Neural progenitor cell (in vitro differentiated cells): ENCODE data around the gene OVOL2. TPM values are rescaled to one million over a fixed set of nuclear protein-coding genes. Genes with fewer than 3 reads are reported as not detected.

Experiments
- DNase-seq: peaks from one replicate; pipeline ENCODE4 v3.0.0-alpha.2; 2016; ENCODE audit warnings: low spot score
- H2AFZ ChIP-seq: fragments of 200-600 bp; sonication (generic); replicated peaks from 2 replicates; pipeline ENCODE4 v1.6.1; 2016; ENCODE audit warnings: antibody characterized with exemption
- H3F3A ChIP-seq: fragments of 200-600 bp; sonication (generic); 2 replicates; pipeline ENCODE4 v1.6.1; 2016; ENCODE audit warnings: antibody characterized with exemption, low read depth
- H3K27ac ChIP-seq: fragments of 200-600 bp; sonication (generic); 2 replicates; pipeline ENCODE4 v1.5.1; 2016; ENCODE audit warnings: mild to moderate bottlenecking
- H3K27me3 ChIP-seq: fragments of 200-600 bp; sonication (generic); 2 replicates; pipeline ENCODE4 v1.6.1; 2016; ENCODE audit warnings: mild to moderate bottlenecking, moderate library complexity
- H3K36me3 ChIP-seq: fragments of 200-600 bp; sonication (generic); 2 replicates; pipeline ENCODE4 v1.5.1; 2016
- H3K4me1 ChIP-seq: fragments of 200-600 bp; sonication (generic); 2 replicates; pipeline ENCODE4 v1.6.1; 2016; ENCODE audit warnings: mixed run types
- H3K4me2 ChIP-seq: fragments of 200-600 bp; sonication (generic); 2 replicates; pipeline ENCODE4 v1.6.1; 2016
- H3K4me3 ChIP-seq: fragments of 200-600 bp; sonication (generic); 2 replicates; pipeline ENCODE4 v1.5.1; 2016
- H3K79me2 ChIP-seq: fragments of 200-600 bp; sonication (generic); 2 replicates; pipeline ENCODE4 v1.6.1; 2016; ENCODE audit warnings: low read depth
- H3K9ac ChIP-seq: fragments of 200-600 bp; sonication (generic); 2 replicates; pipeline ENCODE4 v1.6.1; 2016
- H3K9me3 ChIP-seq: fragments of 200-600 bp; sonication (generic); 2 replicates; pipeline ENCODE4 v1.5.1; 2016; ENCODE audit warnings: low read depth
- H4K20me1 ChIP-seq: fragments of 200-600 bp; sonication (generic); 2 replicates; pipeline ENCODE4 v1.6.1; 2016; ENCODE audit warnings: low read depth
- H3K27ac Mint-ChIP-seq: 3 replicates; pipeline ENCODE4 v1.8.0; 2021; ENCODE audit warnings: mixed read lengths
- H3K27me3 Mint-ChIP-seq: 2 replicates; pipeline ENCODE4 v1.8.0; 2022; ENCODE audit warnings: low read depth, mild to moderate bottlenecking, inconsistent platforms, moderate library complexity, mixed read lengths; ENCODE audit not compliant: insufficient read depth
- H3K36me3 Mint-ChIP-seq: 3 replicates; pipeline ENCODE4 v1.8.0; 2021; ENCODE audit warnings: mixed read lengths
- H3K4me1 Mint-ChIP-seq: 3 replicates; pipeline ENCODE4 v1.8.0; 2021; ENCODE audit warnings: mixed read lengths
- H3K4me3 Mint-ChIP-seq: 3 replicates; pipeline ENCODE4 v1.8.0; 2021; ENCODE audit warnings: mild to moderate bottlenecking, moderate library complexity, mixed read lengths
- H3K9me3 Mint-ChIP-seq: 3 replicates; pipeline ENCODE4 v1.8.0; 2020; ENCODE audit warnings: mixed read lengths
- CTCF ChIP-seq: fragments of 200-600 bp; sonication (generic); IDR thresholded peaks from 2 replicates; pipeline ENCODE4 v1.5.1; 2017; ENCODE audit warnings: antibody characterized with exemption, mild to moderate bottlenecking
- EZH2 ChIP-seq: fragments of 200-600 bp; sonication (generic); IDR thresholded peaks from 2 replicates; pipeline ENCODE4 v1.6.1; 2017; ENCODE audit warnings: antibody characterized with exemption, mild to moderate bottlenecking, moderate library complexity
- EZH2phosphoT487 ChIP-seq: fragments of 200-600 bp; sonication (generic); IDR thresholded peaks from 2 replicates; pipeline ENCODE4 v1.6.1; 2017; ENCODE audit warnings: antibody characterized with exemption
- total RNA-seq: library from RNA; depleted of rRNA; stranded (reverse); fragments of >200 nt; gene quantifications from 2 replicates; pipeline ENCODE4 v1.2.3, GENCODE V29; 2015; ENCODE audit warnings: low replicate concordance

Gene OVOL2
- total RNA-seq, 1 donor from 2014 or later = 0.62 TPM

- Histone ChIP-seq H2AFZ (no peak overlapping the region), H3K4me3 (no peak overlapping the region)
These were observed 9.0 kb upstream of the OVOL2 start for GRCh38 chr20:18066421-18067333.

GRCh38 chr20:18063676-18064075 lies 6.0 kb upstream of the OVOL2 start:
- H3K4me1 ChIP-seq = peaks cover 6% of the 10 kb centered on the region
- no peaks in the 10 kb centered on the region for H3K36me3 ChIP-seq
- peaks cover 31% of the 10 kb centered on the region for H3K27me3 Mint-ChIP-seq
- no peaks in the 10 kb centered on the region for H3K79me2 ChIP-seq
- DNase-seq = no peak
- peaks cover 3% of the 10 kb centered on the region for H3K4me1 Mint-ChIP-seq
- H4K20me1 ChIP-seq = peaks cover 1% of the 10 kb centered on the region
- peaks cover 38% of the 10 kb centered on the region for H3K27me3 ChIP-seq
- no peaks in the 10 kb centered on the region for H3K9me3 ChIP-seq
- no peaks in the 10 kb centered on the region for H3K36me3 Mint-ChIP-seq
- no peak overlapping the region for H3K27ac ChIP-seq
- H3K4me3 ChIP-seq = no peak overlapping the region
- H3K9ac ChIP-seq = no peak overlapping the region
- peaks cover 14% of the 10 kb centered on the region for H3F3A ChIP-seq
- no peaks in the 10 kb centered on the region for H3K9me3 Mint-ChIP-seq
- no peak overlapping the region for H2AFZ ChIP-seq
- H3K4me2 ChIP-seq = no peak overlapping the region
- TF ChIP-seq EZH2phosphoT487 = no peak
- TF ChIP-seq EZH2 = no peak
- no peak for TF ChIP-seq CTCF
- no peak overlapping the region for H3K4me3 Mint-ChIP-seq
- no peak overlapping the region for H3K27ac Mint-ChIP-seq

More at GRCh38 chr20:18066421-18067333, 9.0 kb upstream of the OVOL2 start:
- TF ChIP-seq EZH2 (no peak), CTCF (peak; percentile 52)
- no peak overlapping the region for H3K27ac ChIP-seq
- Mint-ChIP-seq H3K9me3 (no peaks in the 10 kb centered on the region), H3K27me3 (peaks cover 12% of the 10 kb centered on the region), H3K36me3 (no peaks in the 10 kb centered on the region), H3K4me3 (no peak overlapping the region), H3K4me1 (no peaks in the 10 kb centered on the region), H3K27ac (no peak overlapping the region)
- H3K9me3 ChIP-seq = no peaks in the 10 kb centered on the region
- H3F3A ChIP-seq = no peaks in the 10 kb centered on the region
- H4K20me1 ChIP-seq = no peaks in the 10 kb centered on the region
- peaks cover 9% of the 10 kb centered on the region for H3K27me3 ChIP-seq
- no peaks in the 10 kb centered on the region for H3K36me3 ChIP-seq
- H3K4me2 ChIP-seq = no peak overlapping the region
- no peak overlapping the region for H3K9ac ChIP-seq
- no peaks in the 10 kb centered on the region for H3K4me1 ChIP-seq
- no peaks in the 10 kb centered on the region for H3K79me2 ChIP-seq
- DNase-seq = no peak

GRCh38 chr20:18059603-18060002 lies 1.9 kb upstream of the OVOL2 start:
- Histone ChIP-seq H3K4me2 (peak overlapping the region; percentile 93), H3K27ac (no peak overlapping the region), H3K9me3 (no peaks in the 10 kb centered on the region), H3K4me3 (peak overlapping the region; percentile 62), H3K4me1 (peaks cover 6% of the 10 kb centered on the region), H3K9ac (no peak overlapping the region), H2AFZ (peak overlapping the region; percentile 85), H4K20me1 (peaks cover 20% of the 10 kb centered on the region), H3K27me3 (peaks cover 78% of the 10 kb centered on the region), H3K79me2 (no peaks in the 10 kb centered on the region), H3K36me3 (no peaks in the 10 kb centered on the region), H3F3A (peaks cover 30% of the 10 kb centered on the region)
- Mint-ChIP-seq H3K9me3 (peaks cover 2% of the 10 kb centered on the region), H3K27me3 (peaks cover 59% of the 10 kb centered on the region), H3K4me3 (peak overlapping the region; percentile 76), H3K4me1 (peaks cover 11% of the 10 kb centered on the region), H3K36me3 (peaks cover 2% of the 10 kb centered on the region), H3K27ac (no peak overlapping the region)
- TF ChIP-seq CTCF (no peak), EZH2 (no peak), EZH2phosphoT487 (no peak)
- no peak for DNase-seq
